Right atrium auricular region (tissue), 2 donors: ENCODE measurements around the gene PIP4K2C. TPM values are rescaled to one million over a fixed set of nuclear protein-coding genes. Genes with fewer than 3 reads are reported as not detected.

ENCODE experiments used
- DNase-seq: peaks from one replicate; pipeline ENCODE4 v3.0.0-alpha.2; 2019; ENCODE audit warnings: low spot score
- H3K27ac ChIP-seq, 2 donors: fragments of 200-600 bp; sonication (generic); 1 replicate in 1 of 2; 2 replicates in 1 of 2; pipeline ENCODE4 v1.5.1; 2016 to 2019
- H3K27me3 ChIP-seq, 2 donors: fragments of 200-600 bp; sonication (generic); one replicate each; pipeline versions ENCODE4 v1.5.1 to v1.6.0; 2017 to 2019
- H3K36me3 ChIP-seq: fragments of 200-600 bp; sonication (generic); one replicate; pipeline ENCODE4 v1.5.1; 2016
- H3K4me1 ChIP-seq, 2 donors: fragments of 200-600 bp; sonication (generic); one replicate each; pipeline versions ENCODE4 v1.5.1 to v1.6.0; 2017 to 2019
- H3K4me3 ChIP-seq, 2 donors: fragments of 200-600 bp; sonication (generic); 1 replicate in 1 of 2; 2 replicates in 1 of 2; pipeline ENCODE4 v1.5.1; 2017 to 2019; ENCODE audit warnings: mild to moderate bottlenecking in 1 of 2, moderate library complexity in 1 of 2
- H3K9me3 ChIP-seq, 2 donors: fragments of 200-600 bp; sonication (generic); one replicate each; pipeline ENCODE4 v1.5.1; 2019
- CTCF ChIP-seq, 2 donors: fragments of 200-600 bp; sonication (generic); IDR thresholded peaks; one replicate each; pipeline ENCODE4 v1.5.1; 2019; ENCODE audit warnings: antibody characterized with exemption in 2 of 2
- total RNA-seq, 2 donors: library from RNA; depleted of rRNA; stranded (reverse); fragments of >200 nt; gene quantifications; one replicate each; pipeline ENCODE4 v1.1.0, GENCODE V29; 2016

PIP4K2C gene
- total RNA-seq, result 10 to 100 TPM; 22.1 to 25.2 TPM

GRCh38 chr12:57590864-57591781, at the start of gene PIP4K2C:
Gene PIP4K2C (plus strand): TSS chr12:57591192. CDS start chr12:57591290, 98 bp downstream.
- no peak for TF ChIP-seq CTCF (IDR thresholded peaks at IDR 0.05)
- DNase-seq, result peak; percentile 71
- Histone ChIP-seq H3K4me1 (peaks cover 0 to 13% of the 10 kb centered on the region in 2 donors), H3K27me3 (no peaks in the 10 kb centered on the region), H3K4me3 (peak within 1 kb of the TSS; percentile 73 to 96), H3K36me3 (peaks cover 7% of the 10 kb centered on the region), H3K9me3 (no peaks in the 10 kb centered on the region), H3K27ac (peak within 1 kb of the TSS; percentile 69 to 80)

- no peak for TF ChIP-seq CTCF (IDR thresholded peaks at IDR 0.05)
- no peak for DNase-seq
- H3K36me3 ChIP-seq, result peaks cover 37% of the 10 kb centered on the region
- H3K9me3 ChIP-seq, result no peaks in the 10 kb centered on the region
- no peak overlapping the region for H3K4me3 ChIP-seq
- H3K4me1 ChIP-seq, result peaks cover 0 to 25% of the 10 kb centered on the region in 2 donors
- no peaks in the 10 kb centered on the region for H3K27me3 ChIP-seq
- H3K27ac ChIP-seq, result no peak overlapping the region
Measured at GRCh38 chr12:57541717-57542116, 49.3 kb upstream of the PIP4K2C start.

- Histone ChIP-seq H3K36me3 (peaks cover 30% of the 10 kb centered on the region), H3K27me3 (no peaks in the 10 kb centered on the region), H3K4me1 (peaks cover 0 to 29% of the 10 kb centered on the region in 2 donors), H3K9me3 (no peaks in the 10 kb centered on the region), H3K27ac (peak overlapping the region; percentile 42 to 44), H3K4me3 (no peak overlapping the region)
- no peak for DNase-seq
- no peak for TF ChIP-seq CTCF (IDR thresholded peaks at IDR 0.05)
Measured at GRCh38 chr12:57543581-57543980, 47.4 kb upstream of the PIP4K2C start.

GRCh38 chr12:57545809-57546437, 45.1 kb upstream of the PIP4K2C start:
- peak overlapping the region; percentile 98 to 100 for H3K4me3 ChIP-seq

More at GRCh38 chr12:57545809-57546437, 45.1 kb upstream of the PIP4K2C start:
- Histone ChIP-seq H3K27me3 (peaks cover 3 to 16% of the 10 kb centered on the region in 2 donors), H3K4me1 (peaks cover 0 to 40% of the 10 kb centered on the region in 2 donors), H3K27ac (peak overlapping the region; percentile 89 to 97), H3K36me3 (peaks cover 10% of the 10 kb centered on the region), H3K9me3 (no peaks in the 10 kb centered on the region)
- DNase-seq, result no peak
- no peak for TF ChIP-seq CTCF (IDR thresholded peaks at IDR 0.05)
